CD4-positive, alpha-beta T cell (primary cell): ENCODE data around the gene FGD5. TPM values are rescaled to one million over a fixed set of nuclear protein-coding genes. Genes with fewer than 3 reads are reported as not detected.

Experiments used
- ATAC-seq: fragments of 200-7000 bp; cut with Tn5 transposase; one replicate; pipeline ENCODE4 v1.10.0; 2022; ENCODE audit warnings: mild to moderate bottlenecking; ENCODE audit not compliant: poor library complexity
- CTCF ChIA-PET: fragments of 350-600 bp; sonication (Branson Sonifier 250); formaldehyde crosslinking; loops from one replicate; lab custom pipeline; 2021; ENCODE audit warnings: antibody characterized with exemption, inconsistent platforms; lab: Charles Lee
- POLR2A ChIA-PET: fragments of 350-600 bp; sonication (Branson Sonifier 250); formaldehyde crosslinking; loops from one replicate; lab custom pipeline; 2021; ENCODE audit warnings: antibody characterized with exemption, inconsistent platforms; lab: Charles Lee
- DNase-seq, 14 experiments: peaks; one replicate each; pipeline ENCODE4 v3.0.0-alpha.2; 2013 to 2020; ENCODE audit warnings: mixed read lengths in 2 of 14
- H3K27ac ChIP-seq, 2 donors: one replicate each; pipeline versions ENCODE4 v1.5.1 to v1.7.0; 2013; ENCODE audit warnings: low read length in 2 of 2, low read depth in 1 of 2, mild to moderate bottlenecking in 1 of 2
- H3K27me3 ChIP-seq, 2 experiments: 1 replicate in 1 of 2; 2 replicates in 1 of 2; pipeline versions ENCODE4 v1.6.1 to v1.7.0; 2013; ENCODE audit warnings: low read length in 2 of 2, control low read depth in 1 of 2, mild to moderate bottlenecking in 1 of 2, moderate library complexity in 1 of 2; ENCODE audit not compliant: insufficient read depth in 2 of 2, control insufficient read depth in 1 of 2
- H3K36me3 ChIP-seq: one replicate; pipeline ENCODE4 v1.6.1; 2013; ENCODE audit warnings: low read length, control low read depth; ENCODE audit not compliant: insufficient read depth
- H3K4me1 ChIP-seq: one replicate; pipeline ENCODE4 v1.6.1; 2013; ENCODE audit warnings: low read length, control low read depth; ENCODE audit not compliant: insufficient read depth
- H3K4me3 ChIP-seq: one replicate; pipeline ENCODE4 v1.5.1; 2013; ENCODE audit warnings: mild to moderate bottlenecking, low read length, moderate library complexity
- H3K9me3 ChIP-seq, 2 experiments: 1 replicate in 1 of 2; 2 replicates in 1 of 2; pipeline versions ENCODE4 v1.6.1 to v1.7.0; 2013; ENCODE audit warnings: low read length in 2 of 2, mild to moderate bottlenecking in 2 of 2, control low read depth in 1 of 2, moderate library complexity in 1 of 2; ENCODE audit not compliant: control insufficient read depth in 1 of 2, insufficient read depth in 1 of 2
- H3K27ac Mint-ChIP-seq: one replicate; pipeline ENCODE4 v1.8.0; 2020; ENCODE audit warnings: mixed read lengths
- H3K27me3 Mint-ChIP-seq: one replicate; pipeline ENCODE4 v1.8.0; 2021; ENCODE audit warnings: mixed read lengths
- H3K36me3 Mint-ChIP-seq: one replicate; pipeline ENCODE4 v1.8.0; 2021; ENCODE audit warnings: low read depth, mixed read lengths
- H3K4me1 Mint-ChIP-seq: one replicate; pipeline ENCODE4 v1.8.0; 2021; ENCODE audit warnings: low read depth, mixed read lengths
- H3K4me3 Mint-ChIP-seq: one replicate; pipeline ENCODE4 v1.8.0; 2020; ENCODE audit warnings: mild to moderate bottlenecking, mixed read lengths
- H3K9me3 Mint-ChIP-seq: one replicate; pipeline ENCODE4 v1.8.0; 2020; ENCODE audit warnings: mixed read lengths
- CTCF ChIP-seq: fragments of 200-600 bp; IDR thresholded peaks from one replicate; pipeline ENCODE4 v1.8.0; 2022; ENCODE audit warnings: antibody characterized with exemption, mild to moderate bottlenecking
- intact Hi-C, 2 experiments: fragments of 100-400 bp; cut with DNase I in 1 of 2; cut with micrococcal nuclease in 1 of 2; formaldehyde crosslinking; loops; one replicate each; pipeline versions ENCODE4 v1.15.1 to v1.9.0; 2023 to 2025; cut with DNase I, micrococcal nuclease
- total RNA-seq, 174 experiments: library from RNA in 2 of 174; stranded (reverse) in 2 of 174; gene quantifications; one replicate each; pipeline ENCODE4 v1.2.3 and lab custom pipeline; 2021 to 2026

The FGD5 gene
- total RNA-seq, 2 experiments from 2014 or later, result not detected

DNA sequence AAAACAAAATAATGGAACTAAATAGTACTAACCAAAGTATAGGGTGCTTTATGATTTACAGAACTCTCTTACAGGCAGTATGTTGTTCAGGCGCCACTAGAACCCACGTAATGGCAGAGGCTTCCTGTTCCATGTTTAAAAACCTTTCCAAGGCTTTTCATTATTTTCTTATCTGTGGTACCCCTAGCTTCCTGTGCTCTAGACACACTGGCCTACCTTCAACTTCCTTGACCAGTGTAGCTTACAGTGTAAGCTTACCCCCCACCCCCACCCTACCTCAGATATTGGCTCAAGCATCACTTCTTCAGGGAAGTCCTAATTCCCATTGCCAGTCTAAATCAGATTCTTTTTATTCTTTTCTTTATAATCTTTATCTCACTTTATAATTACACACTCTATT lies 131.5 kb downstream of the FGD5 start:
- CTCF ChIA-PET, result interaction anchor here (1.2 to 1.5 kb wide), 3 partner anchors 24 to 115 kb away, joined by 3 read pairs; partner anchors contain the start of gene MRPS25
- no peak overlapping the region for H3K4me3 Mint-ChIP-seq

GRCh38 chr3:14957153-14957552 lies 138.4 kb downstream of the FGD5 start:
- Mint-ChIP-seq H3K27me3 (no peaks in the 10 kb centered on the region), H3K27ac (no peak overlapping the region), H3K4me3 (no peak overlapping the region), H3K4me1 (peaks cover 60% of the 10 kb centered on the region), H3K9me3 (no peaks in the 10 kb centered on the region), H3K36me3 (peaks cover 35% of the 10 kb centered on the region)
- no peaks in the 10 kb centered on the region for H3K27me3 ChIP-seq
- POLR2A ChIA-PET, result interaction anchor here (1.1 to 2.0 kb wide), 2 partner anchors 9 to 10 kb away, joined by 3 to 8 read pairs; partner anchors contain the start of gene NR2C2
- TF ChIP-seq CTCF, result no peak
- no peak for DNase-seq
- ATAC-seq, result no peak
- H3K27ac ChIP-seq, result no peak overlapping the region
- CTCF ChIA-PET, result no interaction called here
- peaks cover 17% of the 10 kb centered on the region for H3K36me3 ChIP-seq
- H3K4me3 ChIP-seq, result no peak overlapping the region
- peaks cover 19% of the 10 kb centered on the region for H3K4me1 ChIP-seq
- H3K9me3 ChIP-seq, result no peaks in the 10 kb centered on the region
- intact Hi-C loops, result no loop called here

More for the DNA sequence above, 131.5 kb downstream of the FGD5 start:
- no peak overlapping the region for H3K4me3 ChIP-seq
- H3K27ac ChIP-seq, result no peak overlapping the region
- peaks cover 30% of the 10 kb centered on the region for H3K4me1 ChIP-seq
- Mint-ChIP-seq H3K27me3 (no peaks in the 10 kb centered on the region), H3K36me3 (peaks cover 22% of the 10 kb centered on the region), H3K9me3 (no peaks in the 10 kb centered on the region), H3K27ac (peak overlapping the region; percentile 12), H3K4me1 (peaks cover 63% of the 10 kb centered on the region)
- no peak for TF ChIP-seq CTCF
- H3K27me3 ChIP-seq, result no peaks in the 10 kb centered on the region
- intact Hi-C loops, result loop anchor here in 1 of 2 experiments (5.0 kb wide), 1 partner anchor 257 kb away; the partner anchor contains the start of gene CAPN7
- ATAC-seq, result no peak
- DNase-seq, result no peak
- H3K36me3 ChIP-seq, result peaks cover 16% of the 10 kb centered on the region
- POLR2A ChIA-PET, result no interaction called here
- no peaks in the 10 kb centered on the region for H3K9me3 ChIP-seq

- Histone ChIP-seq H3K4me3 (no peak overlapping the region), H3K4me1 (peaks cover 13% of the 10 kb centered on the region), H3K9me3 (no peaks in the 10 kb centered on the region), H3K27ac (no peak overlapping the region), H3K27me3 (no peaks in the 10 kb centered on the region), H3K36me3 (peaks cover 10% of the 10 kb centered on the region)
- intact Hi-C loops, result no loop called here
- no peak for DNase-seq
- CTCF ChIA-PET, result no interaction called here
- no peaks in the 10 kb centered on the region for H3K27me3 Mint-ChIP-seq
- H3K27ac Mint-ChIP-seq, result peak overlapping the region; percentile 1
- no peaks in the 10 kb centered on the region for H3K9me3 Mint-ChIP-seq
- no peak for TF ChIP-seq CTCF
- H3K36me3 Mint-ChIP-seq, result peaks cover 43% of the 10 kb centered on the region
- no peak overlapping the region for H3K4me3 Mint-ChIP-seq
- POLR2A ChIA-PET, result no interaction called here
- ATAC-seq, result no peak
- peaks cover 53% of the 10 kb centered on the region for H3K4me1 Mint-ChIP-seq
These were observed 139.2 kb downstream of the FGD5 start for GRCh38 chr3:14957925-14958324.
